ENCODE results near the gene PRND. TPM values are rescaled to one million over a fixed set of nuclear protein-coding genes. Genes with fewer than 3 reads are reported as not detected.
A peak's percentile ranks its signal among the peaks of the same experiment; 100 is the strongest.

PRND gene
- under 1 TPM in 1 of 2 donors, not detected in 1; 0.27 TPM for total RNA-seq

- Histone ChIP-seq H3K27ac (no peak within 1 kb of the TSS), H3K9ac (ENCODE audit: low read depth in 2 of 2, low read length in 2 of 2) (peak within 1 kb of the TSS in 1 of 2 donors; percentile 26)
- TF ChIP-seq CTCF (IDR thresholded peaks at IDR 0.05) = no peak
Observed at GRCh38 chr20:4721719-4722118, at the start of gene PRND. PRND (plus strand) TSS chr20:4721909; CDS start chr20:4724552, 2,643 bp downstream.

GRCh38 chr20:4672948-4673347, 48.8 kb upstream of the PRND start:
- Histone ChIP-seq H3K36me3 (no peaks in the 10 kb centered on the region), H3K9ac (ENCODE audit: low read depth in 2 of 2, low read length in 2 of 2) (no peak overlapping the region), H3K27me3 (no peaks in the 10 kb centered on the region), H3K4me1 (no peaks in the 10 kb centered on the region), H3K4me3 (no peak overlapping the region), H3K9me3 (no peaks in the 10 kb centered on the region), H3K27ac (no peak overlapping the region)
- DNase-seq = no peak
- intact Hi-C loops (cut with DNase I) = no loop called here
- no peak for TF ChIP-seq CTCF (IDR thresholded peaks at IDR 0.05)

More at GRCh38 chr20:4721719-4722118, at the start of gene PRND:
- no peak for DNase-seq
- intact Hi-C loops (cut with DNase I) = no loop called here
- Histone ChIP-seq H3K36me3 (no peaks in the 10 kb centered on the region), H3K27me3 (no peaks in the 10 kb centered on the region), H3K4me3 (no peak within 1 kb of the TSS), H3K9me3 (no peaks in the 10 kb centered on the region), H3K4me1 (no peaks in the 10 kb centered on the region)

GRCh38 chr20:4673371-4674001, 48.2 kb upstream of the PRND start:
- H3K9ac ChIP-seq (ENCODE audit: low read depth in 2 of 2, low read length in 2 of 2) = no peak overlapping the region
- TF ChIP-seq CTCF (IDR thresholded peaks at IDR 0.05) = no peak
- H3K36me3 ChIP-seq = no peaks in the 10 kb centered on the region
- H3K27me3 ChIP-seq = no peaks in the 10 kb centered on the region
- no peak overlapping the region for H3K27ac ChIP-seq
- H3K9me3 ChIP-seq = no peaks in the 10 kb centered on the region
- intact Hi-C loops (cut with DNase I) = no loop called here
- H3K4me3 ChIP-seq = no peak overlapping the region
- no peaks in the 10 kb centered on the region for H3K4me1 ChIP-seq
- DNase-seq = no peak

GRCh38 chr20:4674672-4675071, 47.0 kb upstream of the PRND start:
- DNase-seq = no peak
- H3K9me3 ChIP-seq = no peaks in the 10 kb centered on the region

GRCh38 chr20:4677846-4678245, 43.9 kb upstream of the PRND start:
- Histone ChIP-seq H3K4me3 (no peak overlapping the region), H3K27ac (no peak overlapping the region), H3K9ac (ENCODE audit: low read depth in 2 of 2, low read length in 2 of 2) (no peak overlapping the region), H3K36me3 (no peaks in the 10 kb centered on the region), H3K27me3 (peaks cover 5% of the 10 kb centered on the region), H3K4me1 (no peaks in the 10 kb centered on the region), H3K9me3 (no peaks in the 10 kb centered on the region)
- intact Hi-C loops (cut with DNase I) = no loop called here
- TF ChIP-seq CTCF (IDR thresholded peaks at IDR 0.05) = no peak
- DNase-seq = no peak

More at GRCh38 chr20:4674672-4675071, 47.0 kb upstream of the PRND start:
- Histone ChIP-seq H3K9ac (ENCODE audit: low read depth in 2 of 2, low read length in 2 of 2) (no peak overlapping the region), H3K4me1 (no peaks in the 10 kb centered on the region), H3K4me3 (no peak overlapping the region), H3K27me3 (peaks cover 5% of the 10 kb centered on the region), H3K27ac (no peak overlapping the region), H3K36me3 (no peaks in the 10 kb centered on the region)
- intact Hi-C loops (cut with DNase I) = no loop called here
- TF ChIP-seq CTCF (IDR thresholded peaks at IDR 0.05) = no peak

Measured in colonic mucosa (tissue), 4 donors.